GM12892 (cell line): Measurements from ENCODE around the gene ABLIM2.

Experiments
- POLR2A ChIP-seq: IDR thresholded peaks from 2 replicates; pipeline ENCODE4 v1.6.1; 2011; ENCODE audit warnings: low read depth, low read length, control low read depth
- POLR2AphosphoS5 ChIP-seq: IDR thresholded peaks from 2 replicates; pipeline ENCODE4 v1.6.1; 2011; ENCODE audit warnings: low read depth, low read length, control low read depth

DNA sequence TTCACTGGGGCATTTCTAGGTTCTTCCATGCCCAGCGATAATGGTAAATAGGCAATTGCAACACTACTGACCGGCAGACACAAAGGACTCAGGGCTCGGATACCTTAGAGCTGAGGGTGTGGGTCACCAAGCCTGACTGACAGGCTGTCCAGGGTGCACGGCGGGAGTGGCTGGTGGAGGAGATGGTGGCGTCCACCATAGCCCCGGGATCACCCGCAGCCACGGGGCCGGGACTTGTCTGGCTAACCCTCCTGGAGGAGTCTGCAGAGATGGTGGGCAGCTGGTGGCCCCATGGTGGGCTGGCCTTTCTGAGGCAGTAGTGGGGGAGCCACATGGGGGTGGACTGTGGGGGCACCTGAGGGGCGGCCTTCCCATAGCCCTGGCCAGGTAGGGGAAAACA lies 11.7 kb upstream of the ABLIM2 start:
- TF ChIP-seq POLR2A (no peak), POLR2AphosphoS5 (no peak)
